Loucy (cell line): ENCODE data around the gene SMIM21.

Experiments
- CTCF ChIP-seq: fragments of 200-600 bp; sonication (generic); conservative IDR thresholded peaks from 2 replicates; pipeline ENCODE4 v1.5.1; 2014; ENCODE audit warnings: mild to moderate bottlenecking, antibody characterized with exemption, low read length
- EZH2phosphoT487 ChIP-seq: fragments of 200-600 bp; IDR thresholded peaks from 2 replicates; pipeline ENCODE4 v1.6.1; 2018; ENCODE audit warnings: antibody characterized with exemption, mild to moderate bottlenecking, moderate library complexity, borderline replicate concordance

- TF ChIP-seq EZH2phosphoT487 (no peak), CTCF (no peak)
Observed at GRCh38 chr18:75428490-75428889, 987 bp upstream of the SMIM21 start.
